Head of caudate nucleus (tissue), 42 donors: ENCODE measurements around the gene MFN2.
"Not testable (repeated sequence)": the region's sequence is repeated elsewhere in the genome, so short reads cannot be mapped to it uniquely, and the experiment has no call there.

Source experiments
- DNase-seq, 42 donors: peaks; one replicate each; pipeline versions ENCODE4 v3.0.0 to v3.0.0-alpha.2; 2020 to 2021; ENCODE audit warnings: mixed read lengths in 7 of 42
- intact Hi-C: fragments of 100-400 bp; cut with DNase I; formaldehyde crosslinking; loops from one replicate; pipeline ENCODE4 v1.15.0; 2022

Gene MFN2

GRCh38 chr1:12012560-12013316 is 32.5 kb downstream of the MFN2 start:
- intact Hi-C loops, result no loop called here
- no peak for DNase-seq

DNA sequence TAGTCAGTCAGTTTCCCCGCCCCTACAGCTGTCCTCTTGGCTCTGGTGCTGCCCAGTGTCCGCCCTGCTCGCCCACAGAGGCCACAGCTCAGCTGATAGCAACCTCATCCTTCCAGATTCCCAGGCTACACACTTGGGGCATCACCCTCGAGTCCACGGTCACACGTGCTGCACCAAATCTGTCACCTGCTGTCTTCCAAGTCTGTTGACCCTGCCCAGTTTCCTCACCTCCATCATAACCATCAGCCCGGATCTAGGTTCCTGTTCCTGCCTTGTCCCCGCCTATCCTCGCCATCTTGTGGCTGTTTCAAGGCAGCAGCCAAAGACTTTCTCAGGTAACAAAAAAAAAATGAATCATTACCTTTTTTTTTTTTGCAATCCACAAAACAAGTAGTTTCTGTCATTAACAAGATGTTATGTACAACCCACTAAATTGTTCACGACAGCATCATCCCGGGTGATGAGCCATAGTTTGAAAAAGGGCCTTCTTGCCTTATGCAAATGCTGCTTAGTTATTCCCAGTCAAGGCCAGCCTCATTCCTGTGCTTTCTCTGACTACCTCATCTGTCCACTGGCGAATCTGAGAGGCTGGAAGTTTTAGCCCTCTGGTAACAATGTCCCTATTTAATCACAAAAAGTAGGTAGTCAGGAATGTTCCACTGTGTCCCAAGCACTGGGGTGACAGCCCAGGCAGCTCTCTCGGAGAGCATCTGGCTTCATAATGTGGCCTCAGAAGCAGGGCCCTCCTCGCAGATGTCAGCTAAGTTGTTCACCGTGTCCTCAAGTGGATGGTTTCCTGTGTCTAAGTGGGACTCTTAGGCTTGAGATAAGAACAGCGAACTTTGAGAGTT is 34.1 kb downstream of the MFN2 start:
- peak in 8 of 42 donors; percentile 16 to 60 (median 36) for DNase-seq
- intact Hi-C loops, result no loop called here

DNA sequence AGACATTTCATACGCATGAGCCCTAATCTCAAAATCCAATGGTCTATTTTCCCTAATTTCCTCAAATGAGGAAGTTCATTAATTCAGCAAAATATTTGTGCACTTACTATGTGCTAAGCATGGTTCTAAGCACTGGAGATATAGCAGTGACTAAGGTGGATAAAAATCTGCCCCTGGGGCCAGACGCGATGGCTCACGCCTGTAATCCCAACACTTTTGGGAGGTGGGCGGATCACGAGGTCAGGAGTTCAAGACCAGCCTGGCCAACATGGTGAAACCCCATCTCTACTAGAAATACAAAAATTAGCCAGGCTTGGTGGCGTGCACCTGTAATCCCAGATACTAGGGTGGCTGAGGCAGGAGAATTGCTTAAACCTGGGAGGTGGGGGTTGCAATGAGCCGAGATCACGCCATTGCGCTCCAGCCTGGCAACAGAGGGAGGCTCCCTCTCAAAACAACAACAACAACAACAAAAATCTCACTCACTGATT is 34.8 kb downstream of the MFN2 start:
- DNase-seq, result no peak
- intact Hi-C loops, result no loop called here

- intact Hi-C loops, result no loop called here
- no peak for DNase-seq
These were observed 35.3 kb downstream of the MFN2 start for GRCh38 chr1:12015499-12015898.

DNA sequence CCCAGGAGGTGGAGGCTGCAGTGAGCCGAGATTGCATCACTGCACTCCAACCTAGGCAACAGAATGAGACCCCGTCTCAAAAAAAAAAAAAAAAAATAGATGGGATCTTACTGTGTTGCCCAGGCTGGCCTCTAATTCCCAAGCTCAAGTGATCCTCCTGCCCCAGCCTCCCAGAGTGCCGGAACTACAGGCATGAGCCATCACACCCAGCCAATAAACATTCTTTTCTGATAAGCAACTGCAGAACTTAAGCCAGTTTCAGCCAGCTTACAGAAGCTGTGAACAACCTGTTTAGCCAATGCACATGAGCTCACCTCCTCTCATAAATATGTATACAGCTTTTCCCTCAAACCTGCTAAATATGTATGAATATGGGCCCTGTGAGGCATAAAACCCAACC is 35.9 kb downstream of the MFN2 start:
- DNase-seq, result no peak
- intact Hi-C loops, result no loop called here

DNA sequence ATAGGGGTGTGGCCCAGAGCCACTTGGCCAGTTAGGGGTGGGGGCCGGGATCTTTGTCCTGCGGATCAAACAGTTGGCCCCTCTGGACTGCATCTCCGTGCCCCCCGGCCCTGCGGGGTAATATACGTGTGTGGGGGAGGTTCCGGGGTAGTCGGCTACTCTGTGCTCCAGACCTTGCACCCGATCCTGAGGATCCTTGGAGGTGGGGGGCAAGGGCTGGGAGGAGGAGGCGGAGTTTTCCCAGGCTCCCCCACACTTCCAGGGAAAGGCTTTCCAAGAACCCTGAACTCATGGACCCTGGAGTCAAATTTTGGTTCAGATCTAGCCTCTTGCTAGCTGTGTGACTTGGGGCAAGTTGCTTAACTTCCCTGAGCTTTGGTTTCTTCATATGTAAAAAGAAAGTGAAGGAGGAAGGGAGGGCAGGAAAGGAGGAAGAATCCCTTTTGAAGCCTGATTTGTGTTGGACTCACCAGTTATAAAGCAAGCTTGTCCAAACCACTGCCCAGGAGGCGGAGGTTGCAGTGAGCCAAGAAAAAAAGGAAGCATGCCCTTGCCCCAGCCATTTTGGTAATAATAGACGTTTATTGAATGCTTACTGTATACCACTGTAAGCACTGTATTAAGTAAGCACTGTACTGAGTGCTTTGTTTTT is 39.7 kb downstream of the MFN2 start:
- DNase-seq, result peak in 1 of 42 donors; percentile 24
- intact Hi-C loops, result no loop called here

DNA sequence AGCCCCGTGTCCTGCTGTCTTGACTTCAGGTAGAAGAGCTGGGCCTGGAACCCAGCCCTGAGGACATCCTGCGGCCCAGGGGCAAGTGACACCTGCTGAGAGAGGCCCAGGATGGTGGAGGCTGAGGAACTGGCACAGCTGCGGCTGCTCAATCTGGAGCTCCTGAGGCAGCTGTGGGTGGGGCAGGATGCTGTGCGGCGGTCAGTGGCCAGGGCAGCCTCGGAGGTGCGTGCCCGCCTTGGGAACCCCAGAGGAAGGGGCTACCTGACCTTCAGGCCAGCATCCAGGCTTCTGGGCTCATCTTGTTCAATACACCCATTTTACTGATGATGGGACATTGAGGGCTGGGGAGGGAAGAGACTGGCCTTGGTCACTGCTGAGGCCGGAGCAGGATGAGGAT is 41.4 kb downstream of the MFN2 start:
- no peak for DNase-seq
- intact Hi-C loops, result no loop called here

DNA sequence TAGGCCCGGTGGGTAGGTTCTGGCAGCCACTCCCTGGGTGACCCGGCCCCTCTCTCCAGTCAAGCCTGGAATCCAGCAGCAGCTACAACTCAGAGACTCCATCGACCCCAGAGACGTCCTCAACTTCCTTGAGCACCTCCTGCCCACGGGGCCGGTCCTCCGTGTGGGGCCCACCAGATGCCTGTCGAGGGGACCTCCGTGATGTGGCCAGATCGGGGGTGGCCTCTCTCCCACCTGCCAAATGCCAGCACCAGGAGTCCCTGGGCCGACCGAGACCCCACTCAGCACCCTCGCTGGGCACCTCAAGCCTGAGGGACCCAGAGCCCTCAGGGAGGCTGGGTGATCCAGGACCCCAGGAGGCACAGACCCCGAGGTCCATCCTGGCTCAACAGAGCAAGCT is 41.8 kb downstream of the MFN2 start:
- no peak for DNase-seq
- intact Hi-C loops, result no loop called here

DNA sequence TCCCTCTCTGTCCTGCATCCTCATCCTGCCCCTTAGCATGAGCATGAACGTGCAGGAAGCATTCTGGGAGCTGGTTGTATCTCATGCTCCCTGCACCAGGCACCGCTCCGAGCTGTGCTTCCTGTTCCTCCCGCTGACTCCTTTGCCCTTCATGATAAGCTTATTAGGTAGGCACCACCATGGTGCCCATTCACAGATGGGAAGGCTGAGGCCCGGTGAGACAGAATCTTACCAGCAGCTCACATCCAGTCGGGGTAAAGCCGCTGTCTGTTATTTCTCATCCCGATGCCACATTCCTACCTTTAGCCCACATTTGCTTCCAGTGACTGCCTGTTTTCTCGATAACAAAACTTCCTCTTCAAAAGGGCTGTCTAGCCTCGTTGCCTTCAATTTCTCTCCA is 46.3 kb downstream of the MFN2 start:
- intact Hi-C loops, result no loop called here
- no peak for DNase-seq

GRCh38 chr1:12028248-12028647 is 48.0 kb downstream of the MFN2 start:
- intact Hi-C loops, result no loop called here

GRCh38 chr1:12028957-12029511 is 48.8 kb downstream of the MFN2 start:
- intact Hi-C loops, result no loop called here
- no peak for DNase-seq

More at GRCh38 chr1:12028248-12028647, 48.0 kb downstream of the MFN2 start:
- DNase-seq, result no peak

GRCh38 chr1:12029720-12030339 is 49.6 kb downstream of the MFN2 start:
- intact Hi-C loops, result no loop called here
- no peak for DNase-seq

DNA sequence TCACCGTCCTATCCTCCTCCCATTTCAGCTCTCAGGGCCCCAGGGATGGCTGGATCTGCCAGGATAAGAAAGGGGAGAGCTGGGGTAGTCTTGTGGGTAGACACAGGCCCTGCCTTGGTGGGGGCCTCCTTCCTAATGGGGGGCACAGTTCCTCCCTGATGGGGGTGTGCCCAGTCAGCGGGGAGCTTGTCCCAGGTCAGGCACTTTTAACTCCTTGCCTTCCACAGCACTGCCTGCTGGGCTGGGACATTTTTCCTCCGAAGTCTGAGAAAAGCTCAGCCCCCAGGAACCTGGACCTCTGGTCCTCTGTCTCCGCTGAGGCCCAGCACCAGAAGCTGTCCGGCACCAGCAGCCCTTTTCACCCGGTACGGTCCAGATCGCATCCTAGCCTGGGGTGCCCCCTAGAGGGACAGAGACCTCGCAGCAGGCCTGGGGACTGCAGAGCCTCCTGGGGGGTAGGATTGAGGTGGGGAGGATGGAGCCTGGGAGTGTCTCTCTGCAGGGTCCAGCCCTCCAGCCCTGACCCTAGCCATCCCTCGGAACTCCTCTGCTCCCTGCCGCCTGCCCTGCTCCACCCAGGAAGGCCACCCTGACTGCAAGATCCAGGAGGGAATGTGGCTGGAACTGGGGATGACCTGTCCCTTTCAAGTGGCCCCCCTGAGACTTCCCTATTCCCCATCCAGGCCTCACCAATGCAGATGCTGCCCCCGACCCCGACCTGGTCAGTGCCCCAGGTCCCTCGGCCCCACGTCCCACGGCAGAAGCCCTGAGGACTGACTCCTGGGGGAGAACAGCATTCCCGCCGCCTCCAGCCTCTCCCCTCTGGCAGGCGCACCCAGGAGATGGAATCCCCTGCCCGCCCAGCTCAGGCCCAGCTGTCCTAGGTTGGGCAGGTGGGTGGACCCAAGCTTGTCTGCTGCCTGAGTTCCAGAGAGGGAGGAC is 51.1 kb downstream of the MFN2 start:
- intact Hi-C loops, result no loop called here
- DNase-seq, result peak in 38 of 42 donors; percentile 32 to 80 (median 58)

DNA sequence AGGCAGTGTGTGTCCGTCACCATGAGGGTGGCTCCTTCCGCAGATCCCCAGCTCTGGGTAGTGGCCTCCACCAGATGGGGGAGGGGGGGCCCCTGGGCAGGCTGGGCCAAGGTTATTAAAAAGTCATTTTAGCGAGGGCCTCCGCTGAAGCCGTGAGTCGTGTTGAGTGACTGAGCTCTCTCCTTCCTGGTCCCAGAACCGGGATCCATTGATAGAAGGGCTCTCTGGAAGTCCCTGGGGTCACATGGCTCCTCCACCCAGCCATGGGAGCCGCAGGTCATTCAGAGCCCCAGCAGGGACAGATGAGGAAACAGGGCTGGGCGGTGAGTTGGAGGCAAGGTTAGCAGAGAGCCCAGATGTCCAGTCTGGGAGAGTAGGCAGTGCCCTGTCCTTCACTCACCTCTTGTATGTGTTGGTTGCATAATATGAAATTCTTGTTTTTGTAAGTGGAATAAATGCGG is 51.9 kb downstream of the MFN2 start:
- no peak for DNase-seq
- intact Hi-C loops, result no loop called here

DNA sequence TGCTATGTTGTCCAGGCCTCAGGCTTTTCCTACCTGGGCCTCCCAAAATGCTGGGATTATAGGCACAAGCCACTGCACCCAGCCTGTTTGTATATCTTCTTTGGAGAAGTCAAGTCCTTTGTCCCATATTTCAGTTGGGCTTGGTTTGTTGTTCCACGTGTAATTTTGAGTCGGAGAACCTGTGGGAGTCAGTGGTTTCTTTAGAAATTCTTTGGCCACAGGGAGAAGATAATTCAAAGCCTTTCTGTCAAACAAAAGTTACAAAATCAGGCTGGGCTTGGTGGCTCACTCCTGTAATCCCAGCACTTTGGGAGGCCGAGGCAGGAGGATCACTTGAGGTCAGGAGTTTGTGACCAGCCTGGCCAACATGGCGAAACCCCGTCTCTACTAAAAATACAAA is 53.2 kb downstream of the MFN2 start:
- DNase-seq, intact Hi-C loops: not testable (repeated sequence)

GRCh38 chr1:12034381-12034801 is 54.1 kb downstream of the MFN2 start:
- intact Hi-C loops, result no loop called here
- peak in 8 of 42 donors; percentile 21 to 58 (median 34) for DNase-seq

GRCh38 chr1:12035312-12035711 is 55.1 kb downstream of the MFN2 start:
- intact Hi-C loops, result no loop called here
- DNase-seq, result no peak
